Esophagus muscularis mucosa (tissue), 3 donors: ENCODE measurements around the gene NPC1L1.

Experiments used
- POLR2A ChIP-seq: fragments of 450-650 bp; IDR thresholded peaks from one replicate; pipeline ENCODE4 v1.6.1; 2017; ENCODE audit warnings: antibody characterized with exemption, moderate library complexity, mild to moderate bottlenecking, low read depth
- POLR2AphosphoS5 ChIP-seq, 2 donors: sonication (generic); formaldehyde crosslinking; IDR thresholded peaks; one replicate each; pipeline ENCODE4 v1.6.1; 2017; ENCODE audit warnings: antibody characterized with exemption in 2 of 2
- TF ChIP-seq, protein P1 (sequence below), 3 experiments: fragments of 200-600 bp in 2 of 3; fragments of 450-650 bp in 1 of 3; sonication (generic) in 2 of 3; IDR thresholded peaks; one replicate each; pipeline ENCODE4 v1.5.1; 2017 to 2019; ENCODE audit warnings: antibody characterized with exemption in 3 of 3, mild to moderate bottlenecking in 2 of 3, moderate library complexity in 1 of 3

GRCh38 chr7:44473295-44473694, 67.8 kb downstream of the NPC1L1 start:
- TF ChIP-seq POLR2A (no peak), POLR2AphosphoS5 (IDR thresholded peaks at IDR 0.05) (no peak)
- TF ChIP-seq, protein P1, sequence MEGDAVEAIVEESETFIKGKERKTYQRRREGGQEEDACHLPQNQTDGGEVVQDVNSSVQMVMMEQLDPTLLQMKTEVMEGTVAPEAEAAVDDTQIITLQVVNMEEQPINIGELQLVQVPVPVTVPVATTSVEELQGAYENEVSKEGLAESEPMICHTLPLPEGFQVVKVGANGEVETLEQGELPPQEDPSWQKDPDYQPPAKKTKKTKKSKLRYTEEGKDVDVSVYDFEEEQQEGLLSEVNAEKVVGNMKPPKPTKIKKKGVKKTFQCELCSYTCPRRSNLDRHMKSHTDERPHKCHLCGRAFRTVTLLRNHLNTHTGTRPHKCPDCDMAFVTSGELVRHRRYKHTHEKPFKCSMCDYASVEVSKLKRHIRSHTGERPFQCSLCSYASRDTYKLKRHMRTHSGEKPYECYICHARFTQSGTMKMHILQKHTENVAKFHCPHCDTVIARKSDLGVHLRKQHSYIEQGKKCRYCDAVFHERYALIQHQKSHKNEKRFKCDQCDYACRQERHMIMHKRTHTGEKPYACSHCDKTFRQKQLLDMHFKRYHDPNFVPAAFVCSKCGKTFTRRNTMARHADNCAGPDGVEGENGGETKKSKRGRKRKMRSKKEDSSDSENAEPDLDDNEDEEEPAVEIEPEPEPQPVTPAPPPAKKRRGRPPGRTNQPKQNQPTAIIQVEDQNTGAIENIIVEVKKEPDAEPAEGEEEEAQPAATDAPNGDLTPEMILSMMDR (IDR thresholded peaks at IDR 0.05), result no peak
